Osteoblast (primary cell): Measurements from ENCODE around the gene DIAPH3. TPM values are rescaled to one million over a fixed set of nuclear protein-coding genes. Genes with fewer than 3 reads are reported as not detected.
A peak's percentile ranks its signal among the peaks of the same experiment; 100 is the strongest.

Experiments
- DNase-seq: peaks from one replicate; pipeline ENCODE4 v3.0.0; 2011; ENCODE audit warnings: low spot score, mixed read lengths; ENCODE audit not compliant: insufficient read length; ENCODE audit errors: missing footprints
- H2AFZ ChIP-seq: 2 replicates; pipeline ENCODE4 v1.6.0; 2011; ENCODE audit warnings: mild to moderate bottlenecking, low read length
- H3K27ac ChIP-seq: 2 replicates; pipeline ENCODE4 v1.5.1; 2011; ENCODE audit warnings: mild to moderate bottlenecking, low read depth, low read length, moderate library complexity
- H3K27me3 ChIP-seq: 2 replicates; pipeline ENCODE4 v1.6.0; 2012; ENCODE audit warnings: mild to moderate bottlenecking, control low read depth, inconsistent platforms, low read length, moderate library complexity; ENCODE audit not compliant: insufficient read depth
- H3K36me3 ChIP-seq: 2 replicates; pipeline ENCODE4 v1.5.1; 2011; ENCODE audit warnings: mild to moderate bottlenecking, low read length, control low read depth, moderate library complexity; ENCODE audit not compliant: insufficient read depth
- H3K4me1 ChIP-seq: 2 replicates; pipeline ENCODE4 v1.5.1; 2011; ENCODE audit warnings: mild to moderate bottlenecking, low read length, control low read depth, moderate library complexity; ENCODE audit not compliant: insufficient read depth
- H3K4me2 ChIP-seq: 2 replicates; pipeline ENCODE4 v1.6.0; 2011; ENCODE audit warnings: mild to moderate bottlenecking, low read length; ENCODE audit not compliant: insufficient read depth
- H3K4me3 ChIP-seq: fragments of 200-600 bp; sonication (generic); 3 replicates; pipeline ENCODE4 v1.5.1; 2012; ENCODE audit warnings: mild to moderate bottlenecking, low read length, inconsistent platforms; ENCODE audit not compliant: insufficient read depth
- H3K79me2 ChIP-seq: 2 replicates; pipeline ENCODE4 v1.6.0; 2012; ENCODE audit warnings: mild to moderate bottlenecking, low read length, control low read depth, inconsistent platforms; ENCODE audit not compliant: insufficient read depth
- H3K9me3 ChIP-seq: 2 replicates; pipeline ENCODE4 v1.5.1; 2011; ENCODE audit warnings: low read depth, low read length, control low read depth
- H4K20me1 ChIP-seq: 2 replicates; pipeline ENCODE4 v1.6.0; 2012; ENCODE audit warnings: mild to moderate bottlenecking, low read length, control low read depth; ENCODE audit not compliant: insufficient read depth
- CTCF ChIP-seq: IDR thresholded peaks from 2 replicates; pipeline ENCODE4 v1.5.1; 2011; ENCODE audit warnings: mild to moderate bottlenecking, low read depth, low read length, moderate library complexity; ENCODE audit errors: extremely low read depth
- total RNA-seq: library from RNA; depleted of rRNA; stranded (reverse); fragments of >200 nt; gene quantifications from 2 replicates; pipeline ENCODE4 v1.2.3, GENCODE V29; 2012

DIAPH3 gene
- total RNA-seq, 1 donor, result 8.3 TPM

GRCh38 chr13:60118696-60119400, 44.9 kb downstream of the DIAPH3 start:
- no peak overlapping the region for H3K4me2 ChIP-seq
- H4K20me1 ChIP-seq, result no peaks in the 10 kb centered on the region
- H2AFZ ChIP-seq, result peak overlapping the region; percentile 54
- H3K27me3 ChIP-seq, result no peaks in the 10 kb centered on the region
- H3K9me3 ChIP-seq, result peaks cover 4% of the 10 kb centered on the region
- peaks cover 13% of the 10 kb centered on the region for H3K36me3 ChIP-seq
- no peak overlapping the region for H3K4me3 ChIP-seq
- H3K4me1 ChIP-seq, result no peaks in the 10 kb centered on the region
- TF ChIP-seq CTCF, result no peak
- peaks cover 63% of the 10 kb centered on the region for H3K79me2 ChIP-seq
- DNase-seq, result no peak
- H3K27ac ChIP-seq, result no peak overlapping the region

DNA sequence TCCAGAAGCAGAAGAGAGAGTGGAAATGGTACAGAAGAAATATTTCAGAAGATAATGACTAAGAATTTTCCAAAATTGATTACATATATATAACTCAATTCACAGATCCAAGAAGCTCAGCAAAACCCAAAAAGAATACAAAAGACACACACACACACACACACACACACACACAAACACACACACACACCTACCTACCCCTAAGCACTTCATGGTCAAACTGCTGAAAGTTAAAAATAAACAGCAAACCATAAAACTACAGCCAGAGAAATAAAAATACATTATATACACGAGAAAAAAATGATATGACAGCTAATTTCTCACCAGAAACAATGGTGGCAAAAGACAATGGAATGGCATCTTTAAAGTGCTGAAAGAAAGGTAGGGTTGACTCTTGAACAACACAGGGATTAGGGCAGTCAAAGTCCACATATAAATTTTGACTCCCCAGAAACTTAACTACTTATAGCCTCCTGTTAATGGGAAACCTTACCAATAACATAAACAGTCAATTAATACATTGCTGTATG, 49.2 kb downstream of the DIAPH3 start:
- DNase-seq, result no peak
- H4K20me1 ChIP-seq, result no peaks in the 10 kb centered on the region
- H3K79me2 ChIP-seq, result peaks cover 56% of the 10 kb centered on the region
- peaks cover 26% of the 10 kb centered on the region for H3K4me1 ChIP-seq
- H3K4me2 ChIP-seq, result no peak overlapping the region
- H3K27ac ChIP-seq, result no peak overlapping the region
- H3K36me3 ChIP-seq, result peaks cover 19% of the 10 kb centered on the region
- no peaks in the 10 kb centered on the region for H3K27me3 ChIP-seq
- H3K9me3 ChIP-seq, result peaks cover 4% of the 10 kb centered on the region
- no peak for TF ChIP-seq CTCF
- no peak overlapping the region for H2AFZ ChIP-seq
- no peak overlapping the region for H3K4me3 ChIP-seq

- Histone ChIP-seq H3K27me3 (no peaks in the 10 kb centered on the region), H3K36me3 (peaks cover 24% of the 10 kb centered on the region), H3K27ac (peak overlapping the region; percentile 67), H3K79me2 (peaks cover 59% of the 10 kb centered on the region), H3K4me1 (peaks cover 26% of the 10 kb centered on the region), H3K9me3 (peaks cover 4% of the 10 kb centered on the region), H2AFZ (no peak overlapping the region), H3K4me3 (no peak overlapping the region), H4K20me1 (no peaks in the 10 kb centered on the region), H3K4me2 (peak overlapping the region; percentile 55)
- no peak for TF ChIP-seq CTCF
- DNase-seq, result no peak
These were observed 51.0 kb downstream of the DIAPH3 start for GRCh38 chr13:60112771-60113170.

- Histone ChIP-seq H3K4me2 (peak overlapping the region; percentile 55), H3K9me3 (peaks cover 4% of the 10 kb centered on the region), H3K4me1 (peaks cover 26% of the 10 kb centered on the region), H3K27me3 (no peaks in the 10 kb centered on the region), H3K27ac (peak overlapping the region; percentile 67), H3K4me3 (peak overlapping the region; percentile 9), H4K20me1 (no peaks in the 10 kb centered on the region), H3K36me3 (peaks cover 24% of the 10 kb centered on the region), H2AFZ (no peak overlapping the region), H3K79me2 (peaks cover 65% of the 10 kb centered on the region)
- no peak for DNase-seq
- TF ChIP-seq CTCF, result no peak
These were observed 52.0 kb downstream of the DIAPH3 start for GRCh38 chr13:60111691-60112090.
